GM19193 (cell line): ENCODE measurements around the gene SLC6A7.

Experiments used
- POLR2A ChIP-seq: IDR thresholded peaks from 4 replicates; pipeline ENCODE4 v1.6.1; 2011; ENCODE audit not compliant: insufficient read depth, insufficient read length; ENCODE audit errors: extremely low read depth

SLC6A7 gene

DNA sequence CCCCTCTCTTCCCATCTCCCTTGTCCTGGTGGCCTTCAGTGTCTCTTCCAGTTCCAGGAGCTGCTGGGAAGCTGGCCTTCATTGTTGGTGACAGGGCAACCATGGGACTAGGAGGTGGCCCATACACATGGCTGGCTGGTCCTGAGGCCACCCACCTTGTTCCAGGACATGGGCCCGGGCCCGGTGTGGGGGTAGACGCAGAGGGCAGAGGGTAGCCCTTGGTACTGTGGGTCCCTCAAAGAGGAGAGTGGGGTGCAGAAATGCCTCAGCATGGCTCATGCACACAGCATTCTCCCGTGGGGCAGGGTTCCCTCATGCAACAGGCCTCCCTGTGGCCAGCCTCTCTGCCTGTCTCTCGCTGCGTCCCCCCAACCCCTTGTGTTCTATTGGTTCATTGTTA is 20.8 kb downstream of the SLC6A7 start:
- no peak for TF ChIP-seq POLR2A

DNA sequence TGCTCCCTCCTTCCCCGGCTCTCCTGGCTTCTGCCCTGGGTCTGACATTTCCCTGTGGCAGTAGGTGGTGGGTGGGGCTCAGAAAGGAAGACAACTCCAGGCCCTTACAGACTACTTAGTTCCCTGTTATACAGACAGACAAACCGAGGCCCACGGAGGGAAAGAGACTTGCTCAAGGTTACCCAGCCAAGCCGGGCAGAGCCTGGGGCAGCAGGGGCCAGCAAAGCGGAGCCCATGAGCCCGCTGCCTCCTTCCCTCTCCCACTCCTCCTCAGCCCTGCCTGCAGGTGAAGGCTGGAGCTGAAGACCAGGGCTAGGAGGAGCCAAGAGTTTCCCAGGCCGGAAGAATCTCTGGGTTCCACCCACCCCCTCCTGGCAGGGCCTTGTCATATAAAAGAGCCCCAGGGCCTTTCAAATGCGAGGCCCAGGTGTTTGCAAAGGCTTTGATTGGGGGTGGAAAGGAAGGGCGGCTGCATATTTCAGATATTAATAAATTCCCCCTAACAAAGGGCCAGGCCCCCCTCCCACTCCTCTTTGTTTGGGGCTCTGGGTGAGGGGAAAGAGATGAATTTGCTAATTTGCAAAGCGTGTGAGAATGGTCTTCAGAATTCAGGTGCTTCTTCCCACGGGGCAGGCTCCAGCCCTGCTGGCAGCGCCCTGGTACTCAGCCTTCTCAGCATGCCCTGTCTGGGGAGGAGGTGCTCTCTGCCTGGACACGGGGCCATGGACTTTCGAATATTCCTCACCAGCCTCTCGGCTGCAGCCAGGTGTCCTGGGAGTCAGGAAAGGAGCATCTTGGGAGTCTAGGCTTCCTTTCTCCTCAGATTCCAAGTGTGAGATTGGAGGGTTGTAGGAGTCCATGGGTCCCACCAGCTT is 21.5 kb downstream of the SLC6A7 start:
- TF ChIP-seq POLR2A, result no peak

GRCh38 chr5:150213530-150213929 is 23.7 kb downstream of the SLC6A7 start:
- TF ChIP-seq POLR2A, result no peak

- TF ChIP-seq POLR2A, result no peak
Measured at GRCh38 chr5:150214289-150214688, 24.4 kb downstream of the SLC6A7 start.

DNA sequence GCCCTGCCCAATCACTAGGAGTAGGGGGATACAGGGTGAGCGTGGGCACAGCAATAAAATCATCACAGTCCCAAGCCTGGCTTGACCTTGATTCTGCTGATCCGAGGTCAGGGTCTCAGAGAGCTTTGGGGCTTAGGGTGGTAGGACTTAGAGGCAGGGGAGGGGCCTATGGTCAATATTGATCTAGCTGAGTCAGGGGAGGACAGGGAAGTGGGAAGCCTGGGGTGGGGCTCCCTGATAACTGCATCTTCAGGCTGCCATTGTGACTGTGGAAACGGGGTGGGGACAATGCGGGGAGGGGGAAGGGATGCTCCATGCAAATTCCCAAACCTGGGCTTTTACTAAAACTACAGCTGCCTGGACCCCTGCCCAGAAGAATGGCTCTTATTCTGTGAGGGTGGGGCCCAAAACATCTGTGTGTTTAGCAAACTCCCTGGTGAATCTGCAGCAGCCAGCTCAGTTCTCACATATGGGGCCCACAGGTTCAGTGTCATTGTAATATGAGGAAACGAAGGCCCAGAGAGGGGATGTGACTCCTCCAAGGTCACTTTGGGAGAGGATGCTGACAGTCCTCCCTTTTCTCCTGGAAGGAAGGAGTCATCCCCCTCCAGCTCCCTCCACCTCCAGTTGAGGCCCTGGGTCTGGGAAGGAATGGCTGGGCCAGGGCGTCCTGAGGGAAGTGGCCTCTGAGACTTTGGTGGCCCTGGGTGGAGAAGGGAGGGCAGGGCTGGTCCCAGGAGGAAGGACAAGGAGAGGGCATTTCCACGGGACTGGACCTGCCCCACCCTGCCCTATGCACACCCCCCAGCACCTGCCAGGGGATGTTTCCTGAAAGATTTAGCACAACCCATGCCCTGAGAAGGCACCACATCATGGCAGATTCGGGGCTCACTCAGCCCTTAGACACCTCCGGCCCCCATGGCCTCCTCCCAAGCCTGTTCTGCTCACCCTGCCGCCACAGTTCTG is 26.4 kb downstream of the SLC6A7 start:
- no peak for TF ChIP-seq POLR2A

GRCh38 chr5:150217038-150217437 is 27.2 kb downstream of the SLC6A7 start:
- no peak for TF ChIP-seq POLR2A

GRCh38 chr5:150217873-150218692 is 28.2 kb downstream of the SLC6A7 start:
- no peak for TF ChIP-seq POLR2A

GRCh38 chr5:150218693-150219035 is 28.8 kb downstream of the SLC6A7 start:
- TF ChIP-seq POLR2A, result no peak

GRCh38 chr5:150219142-150219541 is 29.3 kb downstream of the SLC6A7 start:
- TF ChIP-seq POLR2A, result no peak

DNA sequence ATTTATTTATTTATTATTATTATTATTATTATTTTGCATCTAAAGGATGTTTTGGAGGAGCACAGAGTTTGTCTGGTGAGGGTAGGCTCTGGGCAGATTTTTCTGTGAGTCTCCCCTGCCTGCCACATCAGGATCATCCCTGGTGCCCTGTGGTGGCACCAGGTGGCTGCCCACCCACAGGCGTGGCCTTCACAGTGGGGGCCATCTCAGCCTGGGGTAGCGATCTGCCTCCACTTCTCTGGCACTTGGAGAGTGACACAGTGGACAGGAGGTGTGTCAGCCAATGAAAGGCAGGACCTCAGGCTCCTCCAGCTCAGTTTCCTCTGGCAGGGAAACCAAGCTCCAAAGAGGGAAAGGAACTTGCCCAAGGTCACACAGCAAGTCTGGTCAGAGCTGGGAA is 30.0 kb downstream of the SLC6A7 start:
- TF ChIP-seq POLR2A, result no peak

DNA sequence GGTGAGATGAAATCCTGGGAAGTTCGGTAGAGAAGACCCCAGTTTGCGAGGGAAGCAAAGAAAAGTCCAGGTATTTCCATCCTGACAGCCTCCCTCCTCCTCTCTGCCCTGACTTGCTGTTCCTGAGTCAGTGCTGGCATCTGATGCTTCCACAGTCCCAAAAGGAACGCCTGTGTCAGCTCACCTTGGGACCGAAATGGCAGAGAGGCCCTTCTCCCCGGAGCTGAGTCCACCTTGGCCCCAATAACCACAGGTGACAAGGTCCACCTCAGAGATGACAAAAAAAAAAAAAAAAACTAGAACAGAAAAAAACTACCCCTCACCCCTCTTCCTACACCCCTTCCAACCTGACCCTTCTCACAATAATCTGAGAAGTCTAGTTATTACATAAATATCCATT is 31.6 kb downstream of the SLC6A7 start:
- TF ChIP-seq POLR2A, result no peak

DNA sequence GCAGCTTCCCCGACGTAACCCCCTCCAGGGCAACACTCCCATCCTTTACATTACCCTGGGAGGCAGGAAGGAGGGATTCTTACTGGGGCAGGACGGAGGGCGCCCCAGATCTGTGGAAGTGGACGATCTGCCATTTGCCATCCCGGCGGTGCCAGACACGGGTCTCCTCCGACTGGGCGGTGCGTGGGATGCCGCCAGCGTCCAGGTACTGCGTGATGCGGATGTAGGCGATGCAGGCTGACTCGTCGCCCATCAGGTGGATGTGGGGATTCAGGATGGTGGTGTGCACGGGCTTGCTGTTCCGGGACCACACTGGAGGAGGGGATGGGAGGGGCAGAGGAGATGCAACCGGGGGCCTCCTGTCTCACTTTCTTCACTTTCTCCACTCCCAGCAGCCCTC is 33.0 kb downstream of the SLC6A7 start:
- TF ChIP-seq POLR2A, result no peak

GRCh38 chr5:150223474-150223873 is 33.6 kb downstream of the SLC6A7 start:
- TF ChIP-seq POLR2A, result no peak

GRCh38 chr5:150224483-150225027 is 34.7 kb downstream of the SLC6A7 start:
- TF ChIP-seq POLR2A, result no peak
